ELF-1 (cell line): ENCODE measurements around the gene NAT16.
A peak's percentile ranks its signal among the peaks of the same experiment; 100 is the strongest.

Experiments
- DNase-seq: peaks from one replicate; pipeline ENCODE4 v3.0.0-alpha.2; 2016; ENCODE audit warnings: low read depth, low spot score

Gene NAT16

DNA sequence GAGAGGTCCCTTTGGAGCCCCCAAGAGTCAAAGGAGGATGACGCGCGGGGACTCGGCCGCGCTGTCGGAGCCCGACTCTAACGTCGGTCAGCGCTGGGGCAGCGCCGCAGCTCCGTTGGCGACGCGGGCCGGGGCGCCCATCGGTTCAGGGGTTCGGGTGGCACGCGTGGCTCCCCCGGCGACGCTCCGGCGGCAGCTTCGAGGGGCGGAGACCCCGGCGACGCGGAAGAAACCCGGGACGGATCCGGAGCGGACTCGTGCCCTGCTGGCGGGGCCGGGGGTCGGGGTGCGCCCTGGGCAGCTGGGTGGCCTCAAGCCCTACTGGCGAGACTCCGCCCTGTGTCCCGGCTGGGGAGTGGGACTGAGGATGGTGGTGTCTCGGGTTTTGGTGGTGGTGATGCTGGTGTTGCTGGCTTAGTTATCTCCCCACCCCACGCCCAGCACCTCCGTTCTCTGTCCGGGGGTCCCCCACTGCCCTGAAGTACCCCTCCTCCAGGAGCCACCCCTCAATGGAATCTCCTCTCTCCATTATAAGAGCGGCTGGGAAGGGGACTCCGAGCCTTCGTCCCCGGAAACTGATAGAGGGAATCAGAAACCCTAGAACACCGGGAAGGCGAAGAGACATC lies at the start of gene NAT16:
Gene NAT16, minus strand, starts transcription at position 164 of the 626 bp plus-strand sequence. CDS start 5,486 bp downstream, outside the sequence.
- DNase-seq, result no peak

DNA sequence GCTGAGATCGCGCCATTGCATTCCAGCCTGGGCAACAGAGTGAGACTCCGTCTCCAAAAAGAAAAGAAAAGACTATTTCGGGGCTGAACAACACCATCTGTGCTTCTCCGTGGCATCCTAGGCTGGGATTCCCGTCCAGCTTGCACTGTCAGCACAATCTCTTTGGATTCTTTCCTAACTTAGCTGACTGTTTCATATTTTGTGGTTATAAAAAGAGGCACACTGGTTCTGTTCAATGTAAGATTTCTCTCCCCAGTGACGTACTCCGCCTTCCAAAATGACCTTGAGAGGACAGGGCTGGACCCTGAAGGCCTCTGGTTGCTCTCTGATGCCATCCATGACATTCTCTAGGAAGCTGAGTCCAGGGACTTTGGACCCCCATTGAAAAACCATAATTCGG lies 46.6 kb upstream of the NAT16 start:
- no peak for DNase-seq

DNA sequence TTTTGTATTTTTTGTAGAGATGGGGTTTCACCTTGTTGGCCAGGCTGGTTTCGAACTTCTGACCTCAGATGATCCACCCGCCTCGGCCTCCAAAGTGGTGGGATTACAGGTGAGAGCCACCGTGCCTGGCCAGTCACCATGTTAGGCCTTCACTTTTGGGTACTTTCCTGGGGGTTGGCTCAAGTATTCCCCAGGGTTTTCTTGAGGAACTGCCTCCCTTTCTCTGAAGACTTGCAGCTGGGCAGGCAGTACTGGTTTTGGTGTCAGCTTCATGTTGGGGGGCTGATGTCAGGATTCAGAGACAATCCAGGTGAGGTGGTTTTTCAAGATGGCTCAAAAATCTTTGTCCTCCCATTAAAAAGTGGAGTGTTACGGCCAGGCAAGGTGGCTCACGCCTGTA lies 45.6 kb upstream of the NAT16 start:
- DNase-seq, result no peak

DNA sequence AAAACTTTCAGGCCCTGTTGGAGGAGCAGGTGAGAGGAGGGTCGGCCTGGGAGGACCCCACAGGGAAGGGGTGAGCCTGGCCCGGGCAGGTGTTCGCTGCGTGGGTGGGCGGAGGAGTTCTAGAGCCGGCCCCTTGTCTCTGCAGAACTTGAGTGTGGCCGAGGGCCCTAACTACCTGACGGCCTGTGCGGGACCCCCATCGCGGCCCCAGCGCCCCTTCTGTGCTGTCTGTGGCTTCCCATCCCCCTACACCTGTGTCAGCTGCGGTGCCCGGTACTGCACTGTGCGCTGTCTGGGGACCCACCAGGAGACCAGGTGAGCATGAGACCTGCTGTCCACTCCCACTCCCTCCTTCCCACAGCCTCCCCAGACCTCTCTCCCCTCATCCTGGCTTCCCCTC lies 43.4 kb upstream of the NAT16 start:
- no peak for DNase-seq

GRCh38 chr7:101222275-101222830 lies 42.3 kb upstream of the NAT16 start:
- no peak for DNase-seq

DNA sequence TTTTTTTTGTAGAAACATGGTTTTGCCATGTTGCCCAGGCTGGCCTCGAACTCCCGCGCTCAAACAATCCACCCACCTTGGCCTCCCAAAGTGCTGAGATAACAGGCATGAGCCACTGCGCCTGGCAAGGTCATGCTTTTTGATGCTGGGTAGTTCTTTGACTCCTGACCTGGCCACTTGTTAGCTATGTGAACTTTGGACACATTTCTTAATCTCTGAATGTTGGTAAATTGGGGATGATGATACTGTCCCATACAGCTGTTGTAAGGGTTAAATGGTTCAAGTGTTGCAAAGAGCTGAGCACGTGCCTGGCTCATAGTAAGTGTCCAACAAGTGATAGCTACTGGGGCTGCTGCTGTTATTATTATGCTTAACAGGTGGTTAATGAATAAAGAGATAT lies 40.2 kb upstream of the NAT16 start:
- DNase-seq, result no peak

- no peak for DNase-seq
Measured at GRCh38 chr7:101218236-101219125, 38.4 kb upstream of the NAT16 start.

DNA sequence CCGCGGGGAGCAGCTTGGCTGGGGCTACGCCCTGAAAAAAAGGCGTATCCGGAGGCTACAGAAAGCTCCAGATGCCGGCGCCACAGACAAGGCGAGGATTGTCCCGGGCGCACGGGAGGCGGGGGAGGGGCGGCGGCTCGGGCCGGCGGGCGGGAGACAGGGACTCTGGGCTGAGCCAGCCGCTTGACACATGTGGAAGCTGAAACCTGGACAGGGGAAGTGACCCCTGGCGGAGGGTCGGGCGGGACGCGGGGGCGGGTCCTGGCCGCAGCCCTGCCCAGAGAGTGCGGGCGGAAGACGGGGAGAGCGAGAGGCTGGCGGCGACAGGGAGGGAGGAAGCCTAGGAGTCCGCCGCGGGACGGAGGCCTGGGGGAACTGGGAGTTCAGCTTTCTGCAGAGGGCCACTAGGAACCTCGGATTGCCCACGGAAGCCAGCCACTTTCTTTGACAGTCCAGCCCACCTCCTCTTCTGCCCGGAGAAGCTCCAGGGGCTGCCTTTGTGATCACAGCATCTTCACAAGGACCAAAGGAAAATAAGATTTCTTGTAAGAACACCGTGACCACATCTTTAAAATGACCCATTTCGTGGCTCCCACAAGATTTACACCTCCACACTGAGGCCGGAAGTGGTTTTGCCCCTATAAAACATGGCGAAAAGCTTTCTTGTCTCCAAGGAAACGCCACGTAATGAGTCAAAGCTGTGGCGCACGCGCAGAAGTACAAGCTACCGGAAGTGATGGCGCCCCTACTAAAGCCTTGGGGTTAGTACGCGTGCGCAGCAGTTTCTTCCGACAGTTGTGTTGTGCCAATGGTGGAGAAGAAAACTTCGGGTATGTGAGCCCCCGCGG lies 37.5 kb upstream of the NAT16 start, which contains the start of the genes PLOD3 and ZNHIT1:
Gene PLOD3, minus strand, starts transcription at position 194 of the 848 bp plus-strand sequence. CDS start 307 bp downstream, outside the sequence.
Gene ZNHIT1, plus strand, starts transcription at position 778 of the 848 bp plus-strand sequence. Its CDS starts 31 bp downstream, at position 809.
- peak; percentile 96 for DNase-seq

- DNase-seq, result peak; percentile 41
Measured at GRCh38 chr7:101216860-101217387, 36.8 kb upstream of the NAT16 start.

DNA sequence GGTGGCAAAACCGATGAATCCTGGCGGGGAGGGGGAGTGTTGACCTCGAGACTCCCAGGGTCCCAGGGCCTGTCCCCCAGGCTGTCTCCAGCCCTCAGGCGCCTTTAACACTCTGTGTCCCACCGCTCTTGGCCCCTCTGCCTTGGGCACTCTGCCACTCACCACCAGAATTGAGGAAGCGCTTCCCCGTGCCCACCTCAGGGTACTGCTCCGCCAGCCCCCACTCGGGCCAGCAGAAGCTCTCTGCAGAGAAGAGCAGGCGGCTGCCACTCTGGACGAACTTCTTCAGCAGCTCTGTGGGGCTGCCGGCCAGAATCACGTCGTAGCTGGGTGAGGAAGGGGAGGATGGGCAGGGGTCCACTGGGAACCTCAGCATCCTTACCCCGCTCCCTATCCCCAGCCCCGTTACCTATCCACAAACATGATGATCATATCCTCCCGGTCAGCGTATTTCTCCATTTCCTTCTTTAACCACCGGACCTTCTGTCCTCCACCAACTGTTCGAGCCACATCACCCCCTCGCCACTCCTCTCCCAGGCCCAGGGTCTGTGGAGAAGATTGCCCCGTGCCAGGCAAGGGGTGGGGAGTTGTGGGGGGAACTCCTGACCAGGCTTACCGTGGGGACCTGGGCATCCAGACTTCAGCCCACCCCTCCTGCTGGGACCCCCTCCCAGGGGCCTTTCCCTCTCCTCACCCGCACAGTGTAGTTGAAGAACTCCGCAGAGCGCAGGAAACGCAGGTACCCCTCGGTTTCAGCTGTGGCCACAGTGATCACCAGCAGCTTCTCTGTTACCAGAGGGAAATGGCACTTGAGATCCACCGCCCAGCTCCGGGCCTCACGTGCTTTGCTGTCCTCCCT lies 36.1 kb upstream of the NAT16 start:
- no peak for DNase-seq

GRCh38 chr7:101212014-101212413 lies 31.9 kb upstream of the NAT16 start:
- no peak for DNase-seq

DNA sequence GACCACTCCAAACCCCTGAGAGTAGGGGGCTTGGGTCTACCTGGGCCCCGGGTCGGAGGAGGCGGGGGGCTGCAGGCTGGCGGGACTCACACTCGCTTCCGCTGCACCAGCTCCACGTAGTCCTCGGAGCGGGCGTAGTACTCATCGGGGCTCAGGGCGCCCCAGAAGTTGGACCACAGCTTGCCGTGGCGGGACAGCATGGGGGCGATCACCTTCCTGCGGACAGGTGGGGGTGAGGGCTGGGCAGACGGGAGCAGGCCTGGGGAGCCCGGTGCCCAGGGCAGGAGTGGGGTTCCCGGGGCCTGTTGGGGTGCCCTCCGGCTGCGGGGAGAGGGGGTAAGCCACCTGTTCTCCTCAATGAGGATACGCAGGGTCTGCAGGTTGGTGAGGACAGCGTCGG lies 31.4 kb upstream of the NAT16 start:
- no peak for DNase-seq

GRCh38 chr7:101210143-101210542 lies 30.1 kb upstream of the NAT16 start:
- no peak for DNase-seq

DNA sequence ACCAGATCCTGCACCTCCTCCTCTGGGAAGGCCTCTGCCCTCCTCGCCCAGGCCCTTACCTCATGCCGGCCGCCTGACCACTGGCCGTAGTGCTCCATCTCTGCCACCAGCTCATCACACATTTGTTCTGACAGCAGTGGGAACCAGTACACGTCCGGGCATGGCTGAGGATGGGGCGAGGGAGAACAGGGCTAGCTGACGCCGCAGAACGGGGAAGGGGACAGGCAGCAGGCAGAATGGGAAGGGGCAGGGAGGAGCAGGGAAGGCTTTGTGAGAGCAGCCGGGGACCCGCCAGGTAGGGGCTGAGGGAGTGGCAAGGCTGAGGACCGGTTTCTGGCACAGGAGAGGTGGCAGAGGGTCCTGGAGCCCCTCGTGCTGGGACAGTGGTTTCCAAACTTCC lies 28.7 kb upstream of the NAT16 start:
- no peak for DNase-seq

GRCh38 chr7:101207459-101207858 lies 27.4 kb upstream of the NAT16 start:
- DNase-seq, result no peak

- no peak for DNase-seq
Measured at GRCh38 chr7:101206665-101207042, 26.6 kb upstream of the NAT16 start.

- no peak for DNase-seq
Measured at GRCh38 chr7:101205901-101206664, 26.0 kb upstream of the NAT16 start.

DNA sequence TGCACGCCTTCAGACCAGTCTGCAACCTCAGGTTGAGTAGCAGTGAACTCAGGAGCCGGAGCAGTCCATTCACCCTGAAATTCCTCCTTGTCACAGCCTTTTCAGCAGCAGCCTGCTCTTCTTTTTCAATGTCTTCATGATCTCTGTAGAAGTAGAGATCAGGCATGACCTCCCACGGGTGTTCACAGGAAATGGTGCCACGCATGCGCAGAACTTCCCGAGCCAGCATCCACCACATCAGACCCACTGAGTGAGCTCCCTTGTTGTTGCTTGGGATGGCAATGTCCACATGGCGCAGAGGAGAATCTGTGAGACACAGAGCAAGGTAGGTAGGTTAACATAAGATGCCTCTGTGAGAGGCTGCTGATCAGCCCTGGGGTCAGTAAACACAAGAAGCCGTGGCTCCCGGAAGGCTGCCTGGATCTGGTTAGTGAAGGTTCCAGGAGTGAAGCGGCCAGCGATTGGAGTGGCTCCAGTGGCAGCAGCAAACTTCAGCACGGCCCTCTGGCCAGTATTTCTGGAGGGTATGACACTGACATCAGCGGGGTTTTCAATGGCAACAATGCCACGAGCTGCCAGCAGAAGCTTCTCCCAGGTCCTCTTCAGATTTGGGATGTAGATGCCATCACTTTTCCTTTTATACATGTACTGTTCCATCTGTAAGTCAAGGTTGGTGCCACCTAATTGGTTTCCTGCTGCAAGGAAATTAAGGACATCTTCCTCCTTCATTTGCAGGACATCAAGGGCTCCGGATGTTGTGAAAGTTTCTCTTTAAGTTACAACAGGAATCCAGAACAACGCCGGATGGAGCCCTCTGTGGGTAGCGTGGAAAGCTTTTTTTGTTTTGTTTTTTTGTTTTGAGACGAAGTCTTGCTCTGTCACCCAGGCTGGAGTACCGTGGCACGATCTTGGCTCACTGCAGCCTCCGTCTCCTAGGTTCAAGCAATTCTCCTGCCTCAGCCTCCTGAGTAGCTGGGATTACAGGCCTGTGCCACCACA lies 23.9 kb upstream of the NAT16 start:
- DNase-seq, result peak; percentile 78

GRCh38 chr7:101202603-101202918 lies 22.5 kb upstream of the NAT16 start:
- DNase-seq, result no peak
